ENCODE results near the gene ASTN2. TPM values are rescaled to one million over a fixed set of nuclear protein-coding genes. Genes with fewer than 3 reads are reported as not detected.

The ASTN2 gene
- total RNA-seq, 1 donor from 2014 or later, result 12.2 TPM

GRCh38 chr9:117341151-117341550 is 73.7 kb downstream of the ASTN2 start:
- no peak for TF ChIP-seq CTCF (IDR thresholded peaks at IDR 0.05; ENCODE audit: insufficient read depth, low read length, poor library complexity, severe bottlenecking)
- Histone ChIP-seq H3K4me3 (ENCODE audit: low read depth, low read length) (no peak overlapping the region), H3K27me3 (ENCODE audit: control insufficient read depth, insufficient read depth, low read length) (no peaks in the 10 kb centered on the region), H3K36me3 (ENCODE audit: control insufficient read depth, insufficient read depth, low read length) (no peaks in the 10 kb centered on the region)
- DNase-seq (ENCODE audit: low read depth), result no peak

GRCh38 chr9:117340422-117340821 is 74.4 kb downstream of the ASTN2 start:
- no peak for TF ChIP-seq CTCF (IDR thresholded peaks at IDR 0.05; ENCODE audit: insufficient read depth, low read length, poor library complexity, severe bottlenecking)
- no peaks in the 10 kb centered on the region for H3K27me3 ChIP-seq (ENCODE audit: control insufficient read depth, insufficient read depth, low read length)
- no peaks in the 10 kb centered on the region for H3K36me3 ChIP-seq (ENCODE audit: control insufficient read depth, insufficient read depth, low read length)
- no peak for DNase-seq (ENCODE audit: low read depth)
- H3K4me3 ChIP-seq (ENCODE audit: low read depth, low read length), result no peak overlapping the region

- TF ChIP-seq CTCF (IDR thresholded peaks at IDR 0.05; ENCODE audit: insufficient read depth, low read length, poor library complexity, severe bottlenecking), result no peak
- no peaks in the 10 kb centered on the region for H3K27me3 ChIP-seq (ENCODE audit: control insufficient read depth, insufficient read depth, low read length)
These were observed 78.9 kb downstream of the ASTN2 start for GRCh38 chr9:117335837-117336433.

GRCh38 chr9:117334101-117334500 is 80.8 kb downstream of the ASTN2 start:
- no peak for TF ChIP-seq CTCF (IDR thresholded peaks at IDR 0.05; ENCODE audit: insufficient read depth, low read length, poor library complexity, severe bottlenecking)
- H3K27me3 ChIP-seq (ENCODE audit: control insufficient read depth, insufficient read depth, low read length), result no peaks in the 10 kb centered on the region
- no peak for DNase-seq (ENCODE audit: low read depth)
- H3K36me3 ChIP-seq (ENCODE audit: control insufficient read depth, insufficient read depth, low read length), result no peaks in the 10 kb centered on the region
- no peak overlapping the region for H3K4me3 ChIP-seq (ENCODE audit: low read depth, low read length)

More at GRCh38 chr9:117335837-117336433, 78.9 kb downstream of the ASTN2 start:
- no peak for DNase-seq (ENCODE audit: low read depth)
- Histone ChIP-seq H3K36me3 (ENCODE audit: control insufficient read depth, insufficient read depth, low read length) (no peaks in the 10 kb centered on the region), H3K4me3 (ENCODE audit: low read depth, low read length) (no peak overlapping the region)

- no peak for DNase-seq (ENCODE audit: low read depth)
- TF ChIP-seq CTCF (IDR thresholded peaks at IDR 0.05; ENCODE audit: insufficient read depth, low read length, poor library complexity, severe bottlenecking), result no peak
- Histone ChIP-seq H3K27me3 (ENCODE audit: control insufficient read depth, insufficient read depth, low read length) (no peaks in the 10 kb centered on the region), H3K4me3 (ENCODE audit: low read depth, low read length) (no peak overlapping the region), H3K36me3 (ENCODE audit: control insufficient read depth, insufficient read depth, low read length) (no peaks in the 10 kb centered on the region)
These were observed 89.0 kb downstream of the ASTN2 start for GRCh38 chr9:117325831-117326230.

- no peak for DNase-seq (ENCODE audit: low read depth)
- Histone ChIP-seq H3K36me3 (ENCODE audit: control insufficient read depth, insufficient read depth, low read length) (no peaks in the 10 kb centered on the region), H3K27me3 (ENCODE audit: control insufficient read depth, insufficient read depth, low read length) (no peaks in the 10 kb centered on the region), H3K4me3 (ENCODE audit: low read depth, low read length) (no peak overlapping the region)
- TF ChIP-seq CTCF (IDR thresholded peaks at IDR 0.05; ENCODE audit: insufficient read depth, low read length, poor library complexity, severe bottlenecking), result no peak
These were observed 89.6 kb downstream of the ASTN2 start for GRCh38 chr9:117325110-117325731.
